HG03039 (cell line): Measurements from ENCODE around the gene SPATA32.
"Not testable (repeated sequence)": the region's sequence is repeated elsewhere in the genome, so short reads cannot be mapped to it uniquely, and the experiment has no call there.

Source experiments
- ATAC-seq: cut with Tn5 transposase; IDR thresholded peaks from one replicate; pipeline ENCODE4 v1.9.1; 2021; ENCODE audit warnings: mild to moderate bottlenecking, moderate library complexity; ENCODE audit not compliant: unreplicated experiment

SPATA32 gene

GRCh38 chr17:45273551-45273957 is 11.7 kb upstream of the SPATA32 start:
- no peak for ATAC-seq

DNA sequence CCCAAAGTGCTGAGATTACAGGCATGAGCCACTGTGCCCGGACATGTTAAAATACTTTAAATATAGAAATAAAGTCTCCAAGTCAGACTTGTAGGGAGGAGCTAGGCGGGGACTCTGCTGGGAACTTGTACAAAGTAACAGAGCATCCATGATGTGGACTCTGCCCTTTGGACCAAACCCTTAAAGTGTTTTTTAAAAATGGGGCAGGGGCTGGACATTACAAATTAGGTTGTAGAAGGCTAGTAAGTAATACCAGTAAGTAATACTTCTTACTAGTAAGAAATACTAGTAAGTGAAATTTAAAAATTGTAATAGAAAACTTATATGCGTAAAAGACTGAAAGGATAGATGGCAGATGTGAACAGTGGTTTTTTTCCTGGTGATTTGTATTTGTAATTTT is 9.7 kb upstream of the SPATA32 start:
- ATAC-seq, result no peak

DNA sequence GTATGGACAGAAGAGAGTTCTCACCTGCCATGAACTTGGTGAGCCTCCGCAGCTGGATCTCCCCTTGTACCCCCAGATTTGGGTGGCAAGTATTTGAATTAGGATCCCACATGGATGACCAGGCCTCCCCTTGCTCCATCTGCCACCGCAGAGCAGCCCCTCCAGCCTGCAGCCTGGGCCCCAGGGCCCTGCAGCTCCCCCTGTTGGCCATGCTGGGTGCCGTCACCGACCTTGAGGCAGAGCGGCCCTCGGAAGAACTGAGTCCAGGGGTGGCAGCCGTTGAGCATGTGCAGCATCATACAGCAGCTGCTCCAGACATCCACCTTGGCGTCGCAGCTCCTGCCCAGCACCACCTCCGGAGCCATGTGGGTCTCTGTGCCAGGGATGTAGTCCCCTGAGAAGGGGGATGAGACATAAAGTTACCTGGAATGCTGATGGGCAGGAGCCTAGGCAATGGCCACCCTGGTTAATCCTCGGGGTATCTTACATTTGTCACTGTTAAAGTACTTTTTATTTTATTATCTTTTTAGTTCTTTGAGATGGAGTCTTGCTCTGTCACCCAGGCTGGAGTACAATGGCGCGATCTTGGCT is 9.0 kb upstream of the SPATA32 start:
- no peak for ATAC-seq

DNA sequence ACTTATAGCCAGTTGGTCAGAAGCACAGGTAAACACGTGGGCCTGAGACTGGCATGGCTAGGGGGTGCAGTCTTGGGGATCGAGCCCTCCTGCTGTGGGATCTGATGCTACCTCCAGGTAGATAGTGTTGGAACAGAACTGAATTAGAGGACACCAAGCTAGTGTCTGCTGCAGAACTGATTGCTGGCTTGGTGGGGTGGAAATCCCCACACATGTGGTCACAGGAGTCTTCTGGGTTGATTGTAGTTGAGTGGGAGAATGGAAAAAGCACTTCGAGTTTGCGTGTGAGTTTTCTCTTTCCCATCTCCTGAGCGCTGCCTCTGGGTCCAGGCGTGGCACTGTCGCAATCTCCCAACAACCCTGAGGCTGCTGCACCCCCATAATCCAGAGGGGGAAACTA is 8.0 kb upstream of the SPATA32 start:
- ATAC-seq, result no peak

DNA sequence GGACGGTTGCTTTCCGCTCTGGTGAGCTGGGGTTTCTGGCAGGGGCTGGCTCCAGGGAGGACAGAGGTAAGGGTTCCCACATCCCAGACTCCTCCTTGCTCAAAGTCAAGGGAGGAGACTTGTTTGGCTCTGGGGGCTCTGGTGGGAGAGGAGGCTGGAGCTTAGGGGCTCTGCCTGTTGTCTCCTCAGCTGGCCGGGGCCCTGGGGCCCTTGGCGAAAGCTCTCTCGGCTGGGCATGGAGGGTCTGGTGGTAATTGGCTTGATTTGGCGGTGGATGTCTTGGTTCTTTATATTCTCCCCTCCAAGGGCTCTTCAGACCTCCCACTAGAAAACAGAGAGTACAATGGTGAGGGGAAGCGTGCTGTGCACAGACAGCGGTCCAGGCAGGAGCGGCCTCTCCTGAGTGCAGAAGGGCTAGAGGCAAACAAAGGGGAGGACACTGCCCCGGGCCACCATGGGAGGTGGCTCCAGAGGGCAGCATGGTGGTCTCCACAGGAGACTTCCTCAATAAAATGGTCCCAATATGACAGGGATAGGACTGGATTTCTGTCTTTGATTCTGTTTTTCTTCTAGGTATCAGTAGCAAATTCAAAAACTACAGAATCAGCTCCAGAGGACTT is 5.7 kb upstream of the SPATA32 start:
- ATAC-seq, result no peak

DNA sequence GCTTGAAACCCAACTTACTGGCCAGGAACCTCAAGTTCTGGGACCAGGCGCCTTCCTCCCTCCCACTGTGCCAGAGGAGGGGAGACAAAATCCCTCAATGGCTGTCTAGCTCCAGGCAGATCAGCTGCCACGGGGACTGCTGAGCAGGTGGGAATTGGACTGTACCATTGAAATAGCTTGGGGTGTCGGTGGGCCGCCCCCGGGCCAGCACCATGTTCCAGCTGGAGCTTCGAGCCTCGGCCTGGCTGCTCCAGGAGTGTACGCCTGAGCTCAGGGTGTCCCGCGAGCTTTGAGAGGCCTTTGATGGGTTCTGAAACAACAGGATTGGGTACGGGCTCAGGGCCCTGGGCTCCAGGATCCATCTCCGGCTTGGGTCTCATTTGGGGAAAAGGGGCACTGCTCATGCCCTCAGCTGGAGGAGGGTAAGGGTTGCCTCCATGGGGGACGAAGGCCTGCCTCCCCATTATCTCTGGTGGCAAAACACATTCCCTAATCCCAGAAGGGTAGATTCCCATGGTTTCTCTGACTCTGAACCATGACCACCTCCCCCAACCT is 4.6 kb upstream of the SPATA32 start:
- ATAC-seq, result no peak

- ATAC-seq, result no peak
These were observed 3.9 kb upstream of the SPATA32 start for GRCh38 chr17:45265821-45266220.

GRCh38 chr17:45264988-45265387 is 3.1 kb upstream of the SPATA32 start:
- no peak for ATAC-seq

DNA sequence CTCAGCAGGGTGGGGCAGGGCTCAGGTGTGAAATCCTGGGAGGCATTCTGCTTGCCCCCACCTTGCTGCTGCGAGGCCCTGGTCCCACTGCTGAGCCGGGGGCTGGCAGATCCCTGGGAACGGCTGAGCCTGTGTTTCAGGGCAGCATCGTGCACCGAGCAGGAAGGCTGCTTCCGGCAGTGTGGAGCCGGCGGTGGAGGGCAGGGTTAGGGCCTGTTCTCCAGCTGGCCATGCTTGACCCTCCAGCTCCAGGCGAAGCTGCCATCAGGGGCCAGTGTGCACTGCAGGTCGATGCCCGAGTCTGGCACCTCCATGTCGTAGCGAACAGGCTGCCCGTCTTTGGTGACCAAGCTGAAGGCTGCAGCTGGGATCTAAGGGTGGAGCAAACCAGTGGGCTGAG is 2.5 kb upstream of the SPATA32 start:
- no peak for ATAC-seq

DNA sequence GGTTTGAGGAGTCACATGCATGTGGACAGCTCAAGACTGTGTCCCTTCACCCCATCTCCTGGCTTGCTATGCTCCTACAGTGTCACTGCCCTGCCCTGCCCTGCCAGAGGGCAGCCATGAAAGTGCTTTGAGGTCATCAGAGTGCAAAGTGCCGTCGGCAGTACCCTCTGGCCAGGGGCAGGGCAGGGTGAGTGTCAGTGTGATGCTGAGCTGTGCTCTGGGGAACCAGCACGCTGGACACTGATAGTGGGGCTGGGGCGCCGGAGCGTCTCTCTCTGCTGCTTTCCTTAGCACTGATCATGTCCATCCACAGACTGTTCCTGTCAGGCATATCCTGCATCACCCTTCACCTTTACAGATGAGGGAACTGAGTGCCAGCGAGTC is 1.6 kb upstream of the SPATA32 start:
- no peak for ATAC-seq

DNA sequence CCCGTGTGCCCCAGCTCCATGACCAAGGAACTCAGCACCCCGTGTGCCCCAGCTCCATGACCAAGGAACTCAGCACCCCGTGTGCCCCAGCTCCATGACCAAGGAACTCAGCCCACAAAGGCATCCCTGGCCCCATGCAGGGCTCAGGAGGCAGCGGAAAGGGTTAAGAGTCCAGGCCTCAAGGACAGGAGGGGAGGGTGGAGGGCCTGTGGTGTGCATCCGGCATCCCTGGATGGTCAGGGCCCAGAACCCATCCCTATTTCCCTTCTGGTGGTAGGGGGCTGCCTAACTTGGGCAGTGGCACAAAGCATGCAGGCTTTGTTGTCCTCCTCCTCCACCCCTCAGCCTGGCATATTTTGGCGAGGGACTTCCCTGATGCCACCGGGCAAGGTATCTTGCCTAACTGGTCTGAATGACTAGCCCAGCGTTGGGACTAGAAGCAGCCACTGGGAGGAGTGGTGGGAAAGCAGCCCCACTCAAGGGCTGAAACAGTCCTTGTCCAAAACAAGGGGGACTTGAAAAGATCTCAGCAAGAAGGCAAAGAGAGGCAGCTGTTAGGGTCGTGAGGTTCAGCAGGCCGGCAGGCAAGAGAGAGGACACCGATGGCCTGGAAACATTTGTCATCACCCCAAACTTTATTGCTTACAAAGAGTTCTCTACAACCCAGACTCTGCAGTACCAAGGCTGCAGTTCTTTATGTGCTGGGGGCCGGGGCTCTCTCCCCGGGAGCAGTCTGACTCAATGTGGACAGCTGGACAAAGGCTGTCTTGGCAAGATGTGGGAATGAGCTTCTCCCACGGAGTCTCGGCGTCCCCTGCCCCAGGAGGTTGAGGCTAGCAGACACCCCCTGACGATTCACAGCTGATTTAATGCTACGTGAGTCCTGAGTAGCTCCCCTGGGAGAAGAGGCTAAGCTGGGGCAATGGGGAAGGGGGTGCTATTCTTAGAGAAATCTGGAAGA is 902 bp upstream of the SPATA32 start:
- ATAC-seq, result no peak

DNA sequence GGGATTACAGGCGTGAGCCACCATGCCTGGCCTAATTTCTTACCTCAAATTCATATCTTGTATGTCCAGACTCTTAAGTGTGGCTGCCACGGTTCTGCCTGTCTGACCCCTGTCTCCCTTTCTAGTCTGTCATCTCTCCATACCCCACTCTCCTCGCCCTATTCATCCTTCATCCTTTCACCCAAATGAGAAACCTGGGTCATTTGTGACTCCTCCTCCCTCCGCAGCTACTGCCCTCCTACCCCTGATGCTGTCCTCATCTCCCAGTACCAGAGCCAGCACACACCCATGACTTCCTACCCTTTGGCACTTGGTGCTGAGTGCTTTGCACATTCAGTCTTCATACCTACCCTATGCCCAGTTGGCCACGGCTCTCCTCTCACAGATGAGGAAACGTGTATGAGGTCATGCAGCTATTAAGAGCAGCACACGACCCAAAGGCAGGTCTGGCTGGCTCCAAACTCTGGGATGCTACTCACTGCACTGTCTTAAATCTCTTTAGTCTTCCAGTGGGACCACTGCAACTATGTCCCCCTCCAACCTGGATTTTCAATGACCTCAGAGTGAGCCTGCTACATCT is 1.6 kb downstream of the SPATA32 start:
- ATAC-seq, result no peak

DNA sequence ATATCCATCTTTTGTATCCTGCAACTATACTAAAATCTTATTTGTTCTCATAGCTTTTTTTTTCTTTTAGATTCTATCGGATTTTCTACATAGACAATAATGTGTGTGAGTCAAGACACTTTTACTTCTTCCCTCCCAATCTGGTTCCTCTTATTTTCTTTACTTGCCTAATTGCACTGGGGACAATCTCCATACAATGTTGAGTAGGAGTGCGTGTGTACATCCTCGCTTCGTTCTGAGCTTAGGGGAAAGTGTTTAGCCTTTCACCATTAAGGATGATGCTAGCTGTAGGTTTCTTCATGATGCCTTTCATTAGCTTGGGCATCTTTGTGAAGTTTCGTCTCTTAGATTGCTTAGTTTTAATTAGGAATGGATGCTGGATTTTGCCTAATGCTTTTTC is 2.9 kb downstream of the SPATA32 start:
- no peak for ATAC-seq

DNA sequence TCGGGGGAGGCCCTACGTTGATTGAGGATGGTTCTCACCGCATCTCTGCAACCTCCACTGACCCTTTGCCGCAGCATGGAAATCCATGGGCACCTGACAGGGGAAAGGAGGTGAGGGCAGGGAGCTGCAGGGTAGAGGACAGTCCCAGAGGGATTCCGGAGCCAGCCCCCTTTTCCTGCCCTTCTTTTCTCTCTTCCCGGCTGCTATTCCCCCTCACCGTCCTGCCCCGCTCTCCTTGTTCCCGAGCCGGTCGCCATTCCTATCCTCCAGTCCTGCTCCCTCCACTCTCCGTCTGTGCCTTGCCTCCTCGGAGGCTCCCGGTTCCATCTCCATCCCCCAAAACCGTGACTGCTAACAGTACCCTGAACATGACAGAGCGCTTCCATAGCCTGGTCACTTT is 4.8 kb downstream of the SPATA32 start:
- no peak for ATAC-seq

GRCh38 chr17:45256114-45256966 is 5.6 kb downstream of the SPATA32 start:
- no peak for ATAC-seq

DNA sequence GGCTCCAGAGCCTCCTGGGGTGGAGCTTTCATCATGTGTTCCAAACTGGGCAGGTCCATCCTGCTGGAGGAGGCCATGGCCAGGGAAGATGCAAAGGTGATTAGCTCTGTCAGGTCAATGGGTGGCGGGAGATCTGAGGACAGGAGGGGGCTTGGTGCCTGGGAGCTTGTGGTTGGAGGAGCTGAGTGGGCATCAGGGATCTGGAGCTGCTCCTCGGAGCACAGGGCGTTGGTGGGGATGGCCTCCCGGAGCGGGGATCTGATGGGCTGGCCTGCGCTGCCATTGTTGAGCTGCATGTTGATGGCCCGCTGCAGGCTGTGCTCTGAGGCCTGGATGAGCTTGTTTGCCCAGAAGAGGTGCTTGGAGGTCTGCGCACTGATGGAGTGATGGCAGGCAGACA is 6.5 kb downstream of the SPATA32 start:
- no peak for ATAC-seq

DNA sequence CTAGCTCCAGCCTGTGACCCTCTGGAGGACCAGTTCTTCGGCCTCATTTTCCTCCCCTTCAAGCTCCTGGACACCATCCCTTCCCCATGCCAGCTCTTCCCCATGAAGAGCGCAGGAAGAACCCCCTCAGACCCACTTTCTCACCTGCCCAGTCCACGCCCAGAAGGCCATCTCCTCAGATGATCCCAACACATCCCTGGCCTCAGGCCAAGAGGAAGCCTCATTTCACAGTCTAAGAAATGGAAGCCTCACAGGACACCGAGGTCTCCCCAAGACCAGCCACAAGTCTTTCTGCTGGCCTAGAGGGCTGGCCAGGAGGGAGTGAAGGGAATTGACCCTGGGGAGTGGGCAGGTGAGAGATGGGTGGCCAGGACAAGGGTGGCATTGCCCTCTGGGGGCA is 8.0 kb downstream of the SPATA32 start:
- ATAC-seq, result no peak

DNA sequence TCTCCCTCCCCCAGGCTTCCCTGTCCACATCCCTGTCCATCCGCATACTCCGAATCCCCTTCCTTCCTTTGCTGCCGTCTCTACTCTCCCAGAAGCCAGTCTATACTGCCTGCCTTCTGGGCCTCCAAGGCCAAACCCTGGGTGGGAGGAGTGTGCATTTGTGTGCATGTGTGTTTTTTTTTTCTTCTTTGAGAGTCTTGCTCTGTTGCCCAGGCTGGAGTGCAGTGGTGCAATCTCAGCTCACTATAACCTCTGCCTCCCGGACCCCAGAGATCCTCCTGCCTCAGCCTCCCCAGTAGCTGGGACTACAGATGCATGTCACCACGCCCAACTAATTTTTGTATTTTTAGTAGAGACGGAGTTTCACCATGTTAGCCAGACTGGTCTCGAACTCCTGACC is 8.7 kb downstream of the SPATA32 start:
- ATAC-seq, result not testable (repeated sequence)

GRCh38 chr17:45251931-45252330 is 10.0 kb downstream of the SPATA32 start:
- ATAC-seq, result no peak

- ATAC-seq, result peak; percentile 35
These were observed 13.5 kb downstream of the SPATA32 start for GRCh38 chr17:45248132-45248957.
